Activated T-helper 1 cell treated with Interleukin-2 at 50 U/mL for 16 hours (primary cell): ENCODE measurements around the gene ERICH6.

Experiments
- DNase-seq: peaks from one replicate; pipeline ENCODE4 v3.0.0-alpha.2; 2020; ENCODE audit warnings: low read depth

ERICH6 gene

GRCh38 chr3:150703756-150704344, at the start of gene ERICH6:
Gene ERICH6, minus strand, starts transcription at chr3:150703920. Its CDS starts 22 bp downstream, at chr3:150703898.
- peak; percentile 50 for DNase-seq

GRCh38 chr3:150751781-150752263, 48.1 kb upstream of the ERICH6 start:
- DNase-seq: no peak

DNA sequence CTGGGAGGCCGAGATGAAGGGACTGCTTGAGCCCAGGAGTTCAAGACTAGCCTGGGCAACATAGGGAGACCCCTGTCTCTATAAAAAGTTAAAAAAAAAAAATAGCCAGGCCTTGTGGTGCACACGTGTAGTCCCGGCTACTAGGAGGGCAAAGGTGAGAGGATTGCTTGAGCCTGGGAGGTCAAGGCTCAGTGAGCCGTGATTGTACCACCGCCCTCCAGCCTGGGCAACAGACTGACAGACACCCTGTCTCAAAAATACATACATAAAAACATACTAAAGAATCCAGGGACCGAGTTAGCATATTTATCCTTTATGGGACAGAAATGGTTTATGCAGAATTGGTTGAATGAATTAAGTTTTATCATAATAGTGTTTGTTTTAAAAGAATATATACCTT, 45.5 kb upstream of the ERICH6 start:
- no peak for DNase-seq

GRCh38 chr3:150748684-150749047, 44.9 kb upstream of the ERICH6 start:
- no peak for DNase-seq

- no peak for DNase-seq
These were observed 44.4 kb upstream of the ERICH6 start for GRCh38 chr3:150747886-150748683.

DNA sequence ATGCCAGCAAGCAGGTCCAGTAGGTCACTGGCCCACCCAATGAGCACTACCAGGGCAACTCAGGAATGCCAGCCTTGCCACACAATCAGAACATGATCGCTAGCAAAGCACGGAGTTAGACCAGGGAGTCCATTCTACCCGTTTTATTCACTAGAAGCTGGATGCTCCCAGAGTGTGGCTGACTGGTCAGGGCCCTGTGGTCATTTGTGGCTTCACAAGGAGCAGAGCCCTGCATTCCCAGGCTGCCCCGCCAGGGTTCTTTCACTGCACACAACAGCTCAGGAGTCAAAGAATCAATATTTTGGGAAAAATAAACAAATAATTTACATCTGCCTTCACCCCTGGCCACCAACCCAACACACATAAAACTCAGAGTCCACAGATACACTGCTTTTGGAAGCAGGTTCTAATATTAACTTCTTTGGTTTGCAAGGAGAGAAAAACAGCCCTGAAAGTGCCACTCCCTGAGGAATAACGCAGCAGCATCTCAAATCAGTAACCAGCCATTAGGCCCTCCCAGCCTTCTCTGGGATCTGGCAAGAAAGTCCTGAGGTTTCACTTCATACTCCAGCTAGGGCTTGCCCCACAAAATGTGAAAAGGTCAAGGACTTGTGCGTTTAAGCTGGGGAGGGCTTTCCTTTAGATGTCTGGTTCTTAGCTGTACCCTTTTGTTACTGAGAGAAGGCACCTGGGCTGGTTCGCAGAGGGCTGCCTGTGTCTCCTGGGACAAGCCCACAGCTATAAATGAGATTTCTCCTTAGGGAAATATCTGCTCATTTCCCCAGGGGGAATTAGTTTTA, 43.3 kb upstream of the ERICH6 start:
- no peak for DNase-seq

DNA sequence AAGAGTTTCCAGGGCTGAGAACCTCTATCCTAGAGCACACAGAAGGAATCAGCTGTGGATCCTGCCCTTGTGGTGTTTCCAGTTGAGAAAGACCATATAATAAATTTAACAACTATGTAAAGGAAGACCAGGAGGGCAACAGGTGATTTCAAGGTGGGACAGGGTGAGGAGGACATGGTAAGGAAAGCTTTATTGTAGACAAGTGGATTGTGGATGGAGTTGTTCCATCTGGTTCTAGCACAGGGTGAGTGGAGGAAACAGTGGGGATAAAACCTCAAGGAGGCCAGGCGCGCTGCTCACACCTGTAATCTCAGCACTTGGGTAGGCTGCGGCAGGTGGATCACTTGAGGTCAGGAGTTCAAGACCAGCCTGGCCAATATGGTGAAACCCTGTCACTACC, 42.1 kb upstream of the ERICH6 start:
- no peak for DNase-seq

GRCh38 chr3:150744919-150745211, 41.1 kb upstream of the ERICH6 start:
- no peak for DNase-seq

- no peak for DNase-seq
These were observed 40.6 kb upstream of the ERICH6 start for GRCh38 chr3:150744041-150744918.

GRCh38 chr3:150743508-150743907, 39.8 kb upstream of the ERICH6 start:
- DNase-seq: no peak

GRCh38 chr3:150742679-150743078, 39.0 kb upstream of the ERICH6 start:
- DNase-seq: no peak

DNA sequence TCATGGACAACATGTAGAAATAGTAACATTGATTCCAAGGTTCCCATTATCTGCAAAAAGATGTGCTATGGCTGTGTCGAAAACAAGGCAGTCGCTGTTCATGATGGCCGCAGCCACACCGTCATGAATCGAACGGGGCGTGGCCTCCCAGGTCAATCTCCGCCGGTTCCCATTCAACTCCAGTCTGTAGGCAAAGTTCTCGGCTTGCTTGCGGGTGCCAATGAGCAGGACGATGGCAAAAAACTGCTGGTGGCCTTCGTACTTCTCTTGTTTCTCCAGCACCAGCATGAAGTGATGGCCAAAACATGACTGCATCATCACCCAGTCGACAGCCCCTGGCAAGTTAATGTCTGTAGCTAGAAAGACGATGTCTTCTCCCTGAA, 38.4 kb upstream of the ERICH6 start:
- no peak for DNase-seq

DNA sequence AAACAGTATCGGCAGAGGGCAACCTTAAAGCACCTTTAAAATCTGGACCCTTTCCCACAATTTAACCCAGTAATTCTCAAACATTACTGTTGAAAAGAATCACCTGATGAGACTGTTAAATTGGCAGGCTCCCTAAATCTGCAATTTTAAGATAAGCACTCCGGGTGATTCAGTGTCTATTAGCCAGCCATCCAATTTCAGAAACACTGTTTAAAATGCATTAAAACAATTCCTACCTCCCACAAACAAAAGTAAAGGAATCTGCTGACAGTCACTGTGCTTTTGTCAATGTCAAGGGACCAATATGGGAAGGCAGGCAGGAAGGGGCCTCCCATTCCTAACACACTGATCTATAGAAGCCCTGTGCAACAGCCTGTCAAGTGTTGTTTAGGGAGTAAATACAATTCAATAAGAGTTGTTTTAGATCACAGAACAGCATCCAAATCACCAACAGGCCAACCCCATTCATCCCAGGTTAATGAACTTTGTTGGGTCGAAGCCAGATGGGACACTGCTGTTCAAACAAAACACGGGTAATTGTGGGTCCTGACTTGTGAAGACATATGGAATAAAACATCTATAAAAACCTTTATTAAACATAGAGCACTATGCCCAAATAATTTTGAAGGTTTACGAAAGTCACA, 37.9 kb upstream of the ERICH6 start:
- no peak for DNase-seq

GRCh38 chr3:150740733-150741496, 37.2 kb upstream of the ERICH6 start:
- DNase-seq: no peak

GRCh38 chr3:150739877-150740645, 36.3 kb upstream of the ERICH6 start:
- no peak for DNase-seq

DNA sequence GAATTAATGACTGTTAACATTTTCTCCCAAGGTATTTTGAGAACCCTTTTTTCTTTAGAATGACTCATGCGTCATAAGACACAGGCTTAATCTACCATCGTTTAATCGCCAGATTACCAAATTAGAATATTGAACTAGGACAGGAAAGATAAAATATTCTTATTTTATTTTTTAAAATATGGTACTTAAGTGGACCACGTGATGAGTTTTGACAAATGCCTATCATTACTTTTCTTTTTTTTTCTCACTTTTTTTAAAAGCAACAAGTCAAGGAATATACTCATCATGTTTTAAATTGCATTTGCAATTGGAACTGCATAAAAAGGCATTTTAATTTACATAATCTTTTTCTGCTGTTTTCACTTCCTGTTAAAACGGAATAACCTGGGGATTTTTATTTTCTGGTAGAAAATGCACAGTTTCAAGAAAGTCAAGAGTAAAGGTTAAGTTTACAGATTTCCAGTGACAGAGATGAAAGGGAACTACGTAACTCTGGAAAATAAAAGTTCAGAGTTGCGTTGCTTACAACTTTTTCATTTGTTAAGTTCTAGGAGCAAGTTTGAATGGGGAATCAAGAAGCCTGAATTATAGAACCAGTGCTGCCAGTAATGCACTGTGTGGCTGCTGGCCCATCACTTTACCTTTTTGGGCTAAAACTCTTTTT, 35.6 kb upstream of the ERICH6 start:
- no peak for DNase-seq

DNA sequence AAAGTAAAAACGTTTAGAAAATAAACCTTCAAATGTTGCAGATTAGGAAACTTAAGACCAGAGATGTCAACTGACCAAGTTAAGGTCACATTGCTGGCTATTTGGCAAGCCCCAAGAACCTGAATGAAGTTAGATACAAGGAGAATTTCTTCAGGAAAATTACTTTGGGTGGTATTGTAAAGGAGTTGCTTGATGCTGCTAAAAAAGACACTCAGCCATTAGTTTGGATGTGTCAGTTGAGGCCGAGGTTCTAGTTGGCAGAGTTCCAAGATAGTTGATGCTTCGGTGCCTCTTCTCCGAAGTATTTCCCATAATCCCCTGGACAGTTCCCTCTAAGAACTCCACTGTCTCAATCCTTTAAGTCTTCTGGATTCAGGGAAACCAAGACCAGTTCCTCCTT, 35.0 kb upstream of the ERICH6 start:
- DNase-seq: no peak

GRCh38 chr3:150737874-150738679, 34.4 kb upstream of the ERICH6 start:
- no peak for DNase-seq
